KG1 (cell line): ENCODE measurements around the gene ANXA3.

Source experiments
- DNase-seq: peaks from one replicate; lab custom pipeline; 2025; lab: John Stamatoyannopoulos, UW

Gene ANXA3

GRCh38 chr4:78644744-78645330, 93.3 kb downstream of the ANXA3 start:
- peak; percentile 31 for DNase-seq

GRCh38 chr4:78645853-78646757, 94.5 kb downstream of the ANXA3 start:
- no peak for DNase-seq

- DNase-seq = no peak
Observed at GRCh38 chr4:78647272-78647671, 95.7 kb downstream of the ANXA3 start.

GRCh38 chr4:78648640-78649363, 97.2 kb downstream of the ANXA3 start:
- DNase-seq = no peak

- DNase-seq = no peak
Observed at GRCh38 chr4:78650106-78651024, 98.8 kb downstream of the ANXA3 start.

GRCh38 chr4:78651250-78651860, 99.8 kb downstream of the ANXA3 start:
- no peak for DNase-seq

- DNase-seq = no peak
Observed at GRCh38 chr4:78652282-78652876, 100.8 kb downstream of the ANXA3 start.

- no peak for DNase-seq
Observed at GRCh38 chr4:78653655-78654054, 102.1 kb downstream of the ANXA3 start.

GRCh38 chr4:78654807-78655206, 103.2 kb downstream of the ANXA3 start:
- no peak for DNase-seq

GRCh38 chr4:78656968-78657445, 105.4 kb downstream of the ANXA3 start:
- DNase-seq = peak; percentile 37

GRCh38 chr4:78659264-78659663, 107.7 kb downstream of the ANXA3 start:
- DNase-seq = no peak

- DNase-seq = no peak
Observed at GRCh38 chr4:78659665-78660064, 108.1 kb downstream of the ANXA3 start.
